DLD1 (cell line): ENCODE results near the gene SP7.
"Not testable (repeated sequence)": the region's sequence is repeated elsewhere in the genome, so short reads cannot be mapped to it uniquely, and the experiment has no call there.

ENCODE experiments used
- in situ Hi-C: cut with HindIII; loops from 2 replicates; pipeline ENCODE4 v1.10.0; 2017; ENCODE audit warnings: low sequenced_read_pairs

SP7 gene

DNA sequence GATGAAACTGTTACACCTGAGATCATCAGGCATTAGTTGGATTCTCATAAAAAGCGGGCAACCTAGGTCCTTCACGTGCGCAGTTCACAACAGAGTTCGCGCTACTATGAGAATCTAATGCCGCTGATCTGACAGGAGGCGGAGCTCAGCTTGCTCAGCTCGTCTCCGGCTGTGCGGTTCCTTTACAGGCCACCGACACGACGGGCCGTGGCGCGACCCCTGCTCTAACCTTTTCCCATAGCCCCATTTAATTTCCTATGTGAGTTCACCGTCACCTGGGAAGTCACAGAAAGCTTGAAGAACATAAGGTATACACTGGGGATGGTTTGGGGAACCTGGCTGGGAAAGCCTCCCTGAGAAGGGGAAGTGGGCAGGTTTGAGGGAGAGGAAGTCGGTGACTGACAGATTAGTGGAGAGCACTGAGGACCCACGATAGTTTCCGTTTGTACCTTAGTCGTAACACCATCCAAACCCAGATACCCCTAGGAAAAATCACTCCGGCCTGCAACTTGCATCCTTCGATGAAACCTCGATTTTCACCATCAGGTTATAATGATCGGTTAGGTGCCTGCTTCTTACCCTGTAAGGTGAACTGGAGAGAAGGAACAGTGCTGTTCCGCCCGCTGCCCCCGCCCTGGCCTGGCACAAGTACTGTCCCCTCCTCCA, 11.9 kb downstream of the SP7 start:
- in situ Hi-C loops: no loop called here

DNA sequence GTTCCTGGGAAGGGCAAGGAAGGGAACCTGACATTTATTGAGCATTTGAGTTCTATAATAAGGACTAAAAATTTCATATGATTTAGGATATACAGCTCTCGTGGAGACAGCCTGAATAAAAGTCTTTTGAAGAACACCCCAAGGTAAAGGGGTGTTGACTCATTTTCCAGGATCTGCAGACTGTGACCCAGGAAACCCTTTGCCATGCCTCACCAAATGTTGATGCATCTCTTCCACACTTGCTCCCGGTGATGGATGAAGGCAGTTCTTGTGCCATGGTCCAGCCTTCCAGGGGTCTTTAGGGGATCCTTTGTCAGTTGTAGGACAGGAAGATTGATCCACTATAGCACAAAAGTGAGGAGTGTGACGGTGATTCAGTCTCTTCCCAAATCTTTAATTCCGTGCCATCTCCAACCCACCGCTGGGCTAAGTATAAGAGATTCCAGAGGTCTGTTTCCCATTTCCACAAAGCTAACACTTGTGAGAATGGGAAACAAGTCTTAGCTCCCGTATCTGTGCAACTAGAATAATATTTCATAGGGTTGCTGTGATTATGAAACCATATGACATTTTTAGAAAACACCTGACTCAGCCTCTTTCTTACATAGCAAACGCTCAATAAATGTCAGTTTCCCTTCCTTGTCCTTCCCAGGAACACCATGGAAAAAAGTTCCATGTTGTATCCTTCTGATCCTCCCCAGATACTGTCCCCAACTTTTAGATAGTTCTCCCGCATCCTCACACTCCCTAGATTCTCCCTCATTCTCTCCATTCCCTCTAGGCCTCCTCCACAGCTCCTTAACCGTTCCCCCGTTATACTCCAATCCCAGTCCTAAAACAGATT, 15.6 kb downstream of the SP7 start:
- in situ Hi-C loops: no loop called here

DNA sequence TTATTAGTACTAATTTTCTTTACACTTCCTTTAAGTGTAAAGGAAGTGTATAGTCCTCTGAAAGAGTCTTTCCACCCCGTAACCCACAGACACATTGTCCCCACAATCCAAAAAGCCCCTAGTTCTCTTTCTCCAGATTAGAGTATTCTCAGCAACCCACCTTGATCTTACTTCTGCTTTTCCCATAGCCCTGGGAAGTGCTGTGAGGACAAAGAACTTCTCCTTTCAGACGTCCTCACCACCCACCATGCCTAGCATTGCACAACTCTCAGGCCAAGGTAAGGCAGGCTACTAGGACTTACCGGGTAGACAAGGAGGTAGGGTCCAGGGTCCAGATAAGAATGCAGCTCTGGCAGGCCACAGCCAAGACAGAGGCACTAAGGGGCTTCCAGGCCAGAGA, 22.2 kb downstream of the SP7 start:
- in situ Hi-C loops: no loop called here

DNA sequence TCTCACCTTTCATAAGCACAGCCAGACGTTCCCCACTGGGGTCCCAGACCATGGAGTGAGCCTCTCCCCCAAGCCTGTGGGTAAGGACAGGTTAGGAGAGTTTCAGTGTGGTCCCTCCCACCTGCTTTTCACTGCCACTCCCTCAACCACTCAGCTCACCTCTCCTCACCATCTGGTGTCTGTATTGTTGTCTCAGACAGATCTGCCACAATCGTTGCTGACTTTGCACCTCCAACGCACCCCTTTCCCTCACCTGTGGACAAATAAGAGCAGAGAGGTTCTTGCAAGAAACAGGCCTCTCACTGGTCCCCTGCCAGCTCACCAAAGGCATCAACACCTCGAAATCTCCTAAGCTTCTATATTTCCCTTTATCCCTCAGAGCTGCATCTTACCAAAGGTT, 27.9 kb downstream of the SP7 start:
- in situ Hi-C loops: no loop called here

DNA sequence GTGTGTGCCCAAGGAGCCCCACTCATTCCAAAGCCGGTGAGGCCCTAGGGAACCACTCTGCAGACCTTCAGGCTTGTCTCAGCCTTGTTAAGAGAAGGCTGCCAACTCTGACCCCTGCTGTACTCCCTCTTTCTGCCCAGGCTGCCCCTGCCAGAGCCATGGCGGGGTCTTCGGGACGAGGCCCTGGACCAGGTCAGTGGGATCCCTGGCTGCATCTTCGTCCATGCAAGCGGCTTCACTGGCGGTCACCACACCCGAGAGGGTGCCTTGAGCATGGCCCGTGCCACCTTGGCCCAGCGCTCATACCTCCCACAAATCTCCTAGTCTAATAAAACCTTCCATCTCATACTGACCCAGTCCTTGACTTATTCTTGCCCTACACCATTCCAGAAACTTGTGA, 29.3 kb downstream of the SP7 start:
- in situ Hi-C loops: no loop called here

DNA sequence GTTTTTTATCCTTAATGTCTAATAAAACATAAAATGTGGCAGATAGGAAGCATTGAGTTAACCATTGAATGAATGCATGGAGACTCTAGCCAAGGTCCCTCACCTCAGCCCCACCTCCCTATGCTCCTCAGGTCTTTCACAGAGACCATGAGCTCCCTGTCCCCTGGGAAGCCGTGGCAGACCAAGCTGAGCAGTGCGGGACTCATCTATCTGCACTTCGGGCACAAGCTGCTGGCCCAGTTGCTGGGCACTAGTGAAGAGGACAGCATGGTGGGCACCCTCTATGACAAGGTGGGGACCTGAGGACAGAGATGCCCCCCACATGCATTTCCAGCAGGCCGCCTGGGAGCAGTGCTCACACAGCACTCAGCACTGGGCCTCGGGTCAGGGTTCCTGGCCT, 33.3 kb downstream of the SP7 start:
- in situ Hi-C loops: no loop called here

DNA sequence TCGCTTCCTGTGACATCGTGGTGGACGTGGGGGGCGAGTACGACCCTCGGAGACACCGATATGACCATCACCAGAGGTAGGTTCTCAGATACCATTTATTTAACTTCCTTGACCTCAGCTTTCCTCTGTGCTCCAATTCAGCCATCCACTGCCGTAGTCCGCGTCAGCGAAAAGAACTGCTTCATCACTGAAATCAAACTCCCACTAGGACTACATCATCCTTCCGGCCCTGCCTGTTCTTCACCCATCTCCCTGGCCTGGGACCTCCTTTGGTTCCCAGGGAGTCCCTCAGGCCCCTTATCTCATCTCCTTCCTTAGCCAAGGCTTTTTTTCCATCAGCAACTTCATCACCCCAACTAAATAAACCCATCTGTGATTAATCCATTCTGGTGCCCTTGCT, 36.0 kb downstream of the SP7 start:
- in situ Hi-C loops: no loop called here

DNA sequence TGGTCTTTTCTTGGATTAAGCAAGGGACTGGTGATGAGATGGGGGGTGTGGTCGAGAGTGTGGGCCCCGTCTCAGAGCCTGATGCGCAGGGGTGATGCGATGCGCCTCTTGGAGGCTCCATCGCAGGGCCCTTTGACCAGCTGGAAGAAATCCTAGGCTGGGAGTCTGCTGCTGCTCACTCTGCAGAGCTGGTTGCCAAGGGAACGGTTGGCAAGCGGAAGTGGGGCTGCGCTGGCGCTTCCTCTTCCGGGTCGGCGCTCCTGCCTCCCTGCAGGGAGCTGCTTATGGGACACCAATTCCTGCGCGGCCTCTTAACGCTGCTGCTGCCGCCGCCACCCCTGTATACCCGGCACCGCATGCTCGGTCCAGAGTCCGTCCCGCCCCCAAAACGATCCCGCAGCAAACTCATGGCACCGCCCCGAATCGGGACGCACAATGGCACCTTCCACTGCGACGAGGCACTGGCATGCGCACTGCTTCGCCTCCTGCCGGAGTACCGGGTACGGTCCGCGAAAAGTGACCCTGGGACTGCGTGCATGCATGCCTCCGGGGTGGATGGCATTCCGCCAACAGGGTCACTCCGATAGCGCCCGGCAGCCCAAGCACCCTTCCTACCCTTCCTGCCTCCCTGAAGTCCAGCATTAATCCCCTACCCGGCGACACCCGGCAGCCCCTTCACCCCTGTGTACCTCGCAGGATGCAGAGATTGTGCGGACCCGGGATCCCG, 36.5 kb downstream of the SP7 start, which contains the start of gene MYG1:
Gene MYG1, plus strand, starts transcription at position 242 of the 727 bp plus-strand sequence. Its CDS starts 43 bp downstream, at position 285.
- in situ Hi-C loops: no loop called here

DNA sequence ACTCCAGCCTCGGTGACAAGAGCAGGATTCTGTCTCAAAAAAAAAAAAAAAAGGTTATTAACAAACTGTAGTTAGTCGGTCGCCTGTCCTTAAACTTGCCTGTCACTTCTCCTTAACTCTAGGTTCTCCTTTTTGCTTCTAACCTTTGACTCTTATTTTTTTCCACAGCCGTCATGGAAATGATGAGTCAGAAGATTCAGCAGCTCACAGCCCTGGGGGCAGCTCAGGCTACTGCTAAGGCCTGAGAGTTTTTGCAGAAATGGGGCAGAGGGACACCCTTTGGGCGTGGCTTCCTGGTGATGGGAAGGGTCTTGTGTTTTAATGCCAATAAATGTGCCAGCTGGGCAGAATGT, 37.1 kb downstream of the SP7 start:
- in situ Hi-C loops: no loop called here

DNA sequence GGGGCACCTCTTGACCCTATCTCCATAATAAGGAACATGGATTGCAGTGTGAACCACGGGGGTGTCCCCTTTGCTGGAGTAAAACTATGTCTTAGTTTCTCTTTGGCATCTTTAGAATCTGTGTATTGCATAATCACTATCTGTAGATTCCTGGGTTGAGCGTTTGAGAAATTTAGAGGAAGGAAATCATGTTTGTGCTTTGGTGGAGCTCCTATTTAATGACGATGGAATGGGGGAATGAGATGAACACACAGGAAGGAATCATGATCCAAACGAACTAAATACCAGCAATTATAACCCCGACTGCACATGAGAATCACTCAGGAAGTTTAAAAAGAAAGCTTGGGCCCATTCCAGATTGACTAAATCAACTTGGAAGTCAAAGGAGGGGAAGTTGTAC, 38.0 kb downstream of the SP7 start:
- in situ Hi-C loops: no loop called here

DNA sequence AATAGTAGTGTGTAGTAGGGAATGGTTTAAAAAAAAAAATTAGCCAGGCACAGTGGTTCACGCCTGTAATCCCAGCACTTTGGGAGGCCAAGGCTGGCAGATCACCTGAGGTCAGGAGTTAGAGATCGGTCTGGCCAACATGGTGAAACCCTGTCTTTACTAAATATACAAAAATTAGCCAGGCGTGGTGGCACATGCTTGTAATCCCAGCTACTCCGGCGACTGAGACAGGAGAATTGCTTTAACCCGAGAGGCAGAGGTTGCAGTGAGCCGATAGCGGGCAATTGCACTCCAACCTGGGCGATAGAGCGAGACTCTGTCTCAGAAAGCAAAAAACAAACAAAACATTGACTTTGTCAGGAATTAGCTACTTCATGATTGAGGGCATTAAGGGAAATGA, 39.0 kb downstream of the SP7 start:
- in situ Hi-C loops: not testable (repeated sequence)

DNA sequence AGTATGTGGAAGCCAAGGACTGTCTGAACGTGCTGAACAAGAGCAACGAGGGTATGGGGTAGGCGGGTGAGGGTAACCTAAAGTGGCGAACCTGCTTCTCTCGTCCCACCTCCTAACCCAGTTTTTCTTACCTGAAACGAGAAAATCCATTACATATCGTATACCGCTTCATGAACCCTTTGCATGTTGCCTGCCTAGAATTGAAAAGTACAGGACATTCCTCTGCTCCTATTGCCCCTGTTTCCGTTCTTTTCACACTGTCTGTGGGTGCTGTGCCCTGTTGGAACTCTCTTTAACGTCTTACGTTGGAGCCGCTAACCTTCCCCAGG, 40.3 kb downstream of the SP7 start:
- in situ Hi-C loops: no loop called here

DNA sequence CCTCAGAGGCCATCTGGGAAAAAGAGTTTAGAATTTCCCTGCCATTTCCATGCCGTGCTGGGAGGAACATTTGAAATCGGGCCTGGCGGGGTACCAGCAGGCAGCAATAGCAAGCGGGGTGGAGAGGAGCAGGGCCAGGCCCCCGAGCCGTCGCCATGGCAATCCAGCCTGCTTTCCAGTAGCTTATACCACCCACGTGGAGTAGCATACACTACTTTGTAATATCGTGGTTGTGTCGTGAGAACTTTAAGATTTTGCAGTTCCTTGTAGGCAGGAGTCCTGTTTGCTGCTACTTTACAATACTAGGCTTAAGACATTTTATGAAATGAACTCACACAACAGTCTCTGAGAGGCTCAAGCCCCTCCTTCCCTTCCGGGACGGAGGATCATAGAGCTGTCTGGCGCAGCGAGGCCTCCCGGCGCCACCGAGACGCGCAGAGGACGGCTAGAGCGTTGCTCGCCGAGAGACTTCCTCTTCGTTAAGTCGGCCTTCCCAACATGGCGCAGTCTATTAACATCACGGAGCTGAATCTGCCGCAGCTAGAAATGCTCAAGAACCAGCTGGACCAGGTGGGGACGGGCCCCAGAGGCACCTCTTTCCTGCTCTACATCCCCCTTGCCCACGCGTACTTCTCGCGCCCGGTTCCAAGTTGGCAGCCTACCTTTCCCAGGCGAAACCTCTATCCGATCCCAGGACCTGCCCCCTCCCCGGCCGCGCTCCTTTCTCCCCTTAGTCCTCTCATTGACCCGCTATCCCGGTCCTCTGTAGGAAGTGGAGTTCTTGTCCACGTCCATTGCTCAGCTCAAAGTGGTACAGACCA, 40.9 kb downstream of the SP7 start, which contains the start of gene PFDN5:
Gene PFDN5, plus strand, starts transcription at position 473 of the 821 bp plus-strand sequence. Its CDS starts 26 bp downstream, at position 499.
- in situ Hi-C loops: no loop called here

DNA sequence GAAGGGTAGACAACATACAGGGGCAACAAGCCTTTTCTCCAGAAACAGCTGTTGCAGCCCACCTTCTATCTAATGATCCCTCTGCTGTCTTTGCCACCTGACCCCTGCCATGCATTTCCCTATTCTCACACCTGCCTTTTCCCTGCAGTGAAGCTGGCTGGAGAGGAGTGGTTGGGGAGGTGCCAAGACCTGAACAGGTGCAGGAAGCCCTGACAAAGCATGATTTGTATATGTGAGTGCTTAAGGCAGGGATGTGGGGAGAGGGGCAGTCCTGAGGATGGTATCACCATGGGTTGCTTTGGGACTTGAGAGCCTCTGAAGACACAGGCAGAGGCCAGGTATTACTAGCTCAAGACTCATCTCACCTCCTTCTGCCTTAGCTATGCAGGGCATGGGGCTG, 43.7 kb downstream of the SP7 start:
- in situ Hi-C loops: no loop called here

DNA sequence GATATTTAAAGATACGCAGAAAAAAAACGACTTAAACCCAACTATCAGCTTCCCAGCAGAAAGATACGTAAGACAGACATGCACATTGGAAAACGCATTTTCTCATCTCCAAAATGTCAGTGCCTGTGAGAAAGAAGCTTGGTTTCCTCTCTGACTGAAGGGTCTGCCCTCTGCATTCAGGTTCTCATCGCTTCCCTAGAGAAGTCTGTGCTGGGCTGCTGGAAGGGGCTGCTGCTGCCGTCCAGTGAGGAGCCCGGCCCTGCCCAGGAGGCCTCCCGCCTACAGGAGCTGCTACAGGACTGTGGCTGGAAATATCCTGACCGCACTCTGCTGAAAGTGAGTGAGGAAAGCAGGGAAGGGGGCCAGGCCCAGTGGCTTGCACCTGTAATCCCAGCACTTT, 45.5 kb downstream of the SP7 start:
- in situ Hi-C loops: no loop called here

DNA sequence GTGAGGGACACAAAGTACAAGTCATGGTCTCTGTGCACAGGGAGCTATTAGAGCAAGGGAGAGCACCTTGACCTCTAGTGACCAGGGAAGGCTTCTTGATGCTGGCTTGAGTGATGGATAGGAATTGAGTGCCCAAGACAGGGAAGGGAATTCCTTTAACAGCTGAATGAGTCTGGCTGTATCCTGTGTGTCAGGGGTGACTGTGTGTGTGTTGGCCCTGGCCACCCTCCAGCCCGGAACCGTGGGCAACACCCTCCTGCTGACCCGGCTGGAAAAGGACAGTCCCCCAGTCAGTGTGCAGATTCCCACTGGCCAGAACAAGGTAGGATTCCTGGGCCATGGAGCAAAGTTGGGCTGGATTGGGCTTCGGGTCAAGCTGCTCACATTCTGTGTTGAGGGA, 46.3 kb downstream of the SP7 start:
- in situ Hi-C loops: no loop called here

DNA sequence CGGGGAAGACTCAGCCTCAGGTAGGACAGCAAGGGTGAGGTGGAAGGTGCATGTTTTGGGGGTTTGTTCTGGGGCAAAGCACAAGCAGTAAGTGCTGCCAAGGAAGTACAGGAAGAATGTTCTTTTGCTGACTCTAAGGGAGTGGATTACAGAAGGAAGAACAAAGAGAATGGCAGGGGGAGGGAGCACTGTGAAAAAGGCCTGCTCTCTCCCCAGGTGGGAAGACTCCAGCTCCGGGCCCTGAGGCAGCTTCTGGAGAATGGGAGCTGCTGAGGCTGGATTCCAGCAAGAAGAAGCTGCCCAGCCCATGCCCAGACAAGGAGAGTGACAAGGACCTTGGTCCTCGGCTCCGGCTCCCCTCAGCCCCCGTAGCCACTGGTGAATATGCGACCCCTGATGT, 47.8 kb downstream of the SP7 start:
- in situ Hi-C loops: no loop called here

DNA sequence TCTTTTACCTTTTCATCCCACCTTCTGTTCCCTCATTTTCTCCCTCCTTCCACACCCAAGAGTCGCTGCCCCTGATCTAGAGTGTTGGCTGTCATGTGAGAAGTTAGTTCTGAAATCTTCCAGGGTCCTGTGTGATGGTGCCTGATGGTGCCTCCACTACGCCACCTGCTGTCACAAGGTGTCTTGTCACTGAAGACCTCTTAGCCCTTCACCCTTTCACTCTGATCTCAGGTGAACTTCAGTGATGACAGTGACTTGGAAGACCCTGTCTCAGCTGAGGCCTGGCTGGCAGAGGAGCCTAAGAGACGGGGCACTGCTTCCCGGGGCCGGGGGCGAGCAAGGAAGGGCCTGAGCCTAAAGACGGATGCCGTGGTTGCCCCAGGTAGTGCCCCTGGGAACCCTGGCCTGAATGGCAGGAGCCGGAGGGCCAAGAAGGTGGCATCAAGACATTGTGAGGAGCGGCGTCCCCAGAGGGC, 48.4 kb downstream of the SP7 start:
- in situ Hi-C loops: no loop called here

DNA sequence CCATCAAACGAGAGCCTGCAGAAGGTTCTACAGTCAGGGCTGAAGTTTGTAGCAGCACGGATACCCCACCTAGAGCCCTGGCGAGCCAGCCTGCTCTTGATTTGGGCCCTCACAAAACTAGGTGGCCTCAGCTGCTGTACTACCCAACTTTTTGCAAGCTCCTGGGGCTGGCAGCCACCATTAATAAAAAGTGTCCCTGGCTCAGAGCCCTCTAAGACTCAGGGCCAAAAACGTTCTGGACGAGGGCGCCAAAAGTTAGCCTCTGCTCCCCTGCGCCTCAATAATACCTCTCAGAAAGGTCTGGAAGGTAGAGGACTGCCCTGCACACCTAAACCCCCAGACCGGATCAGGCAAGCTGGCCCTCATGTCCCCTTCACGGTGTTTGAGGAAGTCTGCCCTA, 49.7 kb downstream of the SP7 start:
- in situ Hi-C loops: no loop called here

DNA sequence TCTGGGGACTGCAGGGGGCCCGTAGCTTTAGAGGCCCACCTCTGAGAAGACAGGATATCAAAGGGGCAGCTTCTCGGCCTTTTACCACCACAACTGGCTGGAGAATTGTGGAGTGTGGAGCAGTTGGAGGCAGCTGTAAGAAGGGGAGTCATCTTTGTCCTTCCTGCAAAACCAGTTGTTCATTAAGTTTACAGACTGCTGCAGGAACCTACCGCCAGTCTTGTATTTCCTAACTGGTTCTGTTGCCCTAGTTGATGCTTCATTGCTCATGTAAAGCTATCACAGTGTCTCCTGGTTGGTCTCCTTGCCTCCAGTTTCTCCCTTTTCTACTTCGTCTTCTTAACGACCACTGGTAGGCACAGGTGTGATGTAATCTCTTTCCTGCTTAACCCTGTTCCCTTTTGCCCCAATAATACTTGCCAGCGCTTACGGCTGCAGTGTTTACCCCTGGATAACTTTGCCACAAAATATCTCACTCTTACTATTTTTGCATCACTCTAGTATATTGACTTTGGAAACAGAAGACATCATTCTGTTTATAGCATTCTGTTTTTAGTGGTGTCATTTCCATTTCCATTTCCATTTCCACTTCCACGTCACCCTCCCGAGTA, 56.2 kb downstream of the SP7 start:
- in situ Hi-C loops: no loop called here
